Parathyroid adenoma (tissue), 2 donors: ENCODE measurements around the gene GABRR3.

Experiments
- H2AFZ ChIP-seq: fragments of 300-600 bp; sonication (generic); one replicate; pipeline ENCODE4 v1.7.0; 2017; ENCODE audit warnings: antibody characterized with exemption, mild to moderate bottlenecking
- H3K27ac ChIP-seq: fragments of 300-600 bp; sonication (generic); one replicate; pipeline ENCODE4 v1.7.0; 2017
- H3K27me3 ChIP-seq: fragments of 300-600 bp; sonication (generic); one replicate; pipeline ENCODE4 v1.7.0; 2017; ENCODE audit warnings: low read length; ENCODE audit not compliant: control insufficient read depth, insufficient read depth
- H3K36me3 ChIP-seq: fragments of 300-600 bp; sonication (generic); one replicate; pipeline ENCODE4 v1.7.0; 2017; ENCODE audit warnings: low read length; ENCODE audit not compliant: control insufficient read depth, insufficient read depth
- H3K4me1 ChIP-seq: fragments of 300-600 bp; sonication (generic); one replicate; pipeline ENCODE4 v1.7.0; 2017; ENCODE audit warnings: control low read depth
- H3K4me2 ChIP-seq: fragments of 300-600 bp; sonication (generic); one replicate; pipeline ENCODE4 v1.7.0; 2017; ENCODE audit warnings: low read length
- H3K4me3 ChIP-seq: fragments of 300-600 bp; sonication (generic); one replicate; pipeline ENCODE4 v1.7.0; 2017; ENCODE audit warnings: low read depth, low read length
- H3K79me2 ChIP-seq: fragments of 300-600 bp; sonication (generic); one replicate; pipeline ENCODE4 v1.7.0; 2017; ENCODE audit warnings: control low read depth
- H3K9ac ChIP-seq: fragments of 300-600 bp; sonication (generic); one replicate; pipeline ENCODE4 v1.7.0; 2017; ENCODE audit warnings: mild to moderate bottlenecking
- H3K9me3 ChIP-seq: fragments of 300-600 bp; sonication (generic); one replicate; pipeline ENCODE4 v1.7.0; 2017; ENCODE audit warnings: low read length; ENCODE audit not compliant: control insufficient read depth
- CTCF ChIP-seq: fragments of 300-600 bp; sonication (generic); IDR thresholded peaks from one replicate; pipeline ENCODE4 v1.7.0; 2017; ENCODE audit warnings: antibody characterized with exemption, mild to moderate bottlenecking
- donor health status: primary hyperparathyroidism.

Gene GABRR3

GRCh38 chr3:98035208-98035607 lies at the start of gene GABRR3:
GABRR3 (minus strand) TSS chr3:98035315; CDS start chr3:98034987, 328 bp downstream.
- H3K36me3 ChIP-seq, result no peaks in the 10 kb centered on the region
- no peak within 1 kb of the TSS for H2AFZ ChIP-seq
- H3K27ac ChIP-seq, result no peak within 1 kb of the TSS
- H3K79me2 ChIP-seq, result no peaks in the 10 kb centered on the region
- no peak within 1 kb of the TSS for H3K9ac ChIP-seq
- no peak within 1 kb of the TSS for H3K4me2 ChIP-seq
- H3K9me3 ChIP-seq, result no peaks in the 10 kb centered on the region
- no peaks in the 10 kb centered on the region for H3K4me1 ChIP-seq
- H3K27me3 ChIP-seq, result no peaks in the 10 kb centered on the region
- H3K4me3 ChIP-seq, result no peak within 1 kb of the TSS
- no peak for TF ChIP-seq CTCF

- no peaks in the 10 kb centered on the region for H3K9me3 ChIP-seq
- no peak overlapping the region for H3K27ac ChIP-seq
- H3K79me2 ChIP-seq, result no peaks in the 10 kb centered on the region
- no peaks in the 10 kb centered on the region for H3K27me3 ChIP-seq
- no peak overlapping the region for H3K4me3 ChIP-seq
- no peak overlapping the region for H3K4me2 ChIP-seq
- no peak for TF ChIP-seq CTCF
- H2AFZ ChIP-seq, result no peak overlapping the region
- H3K4me1 ChIP-seq, result no peaks in the 10 kb centered on the region
- no peak overlapping the region for H3K9ac ChIP-seq
- no peaks in the 10 kb centered on the region for H3K36me3 ChIP-seq
These were observed 38.4 kb upstream of the GABRR3 start for GRCh38 chr3:98073486-98073885.

- H3K79me2 ChIP-seq, result no peaks in the 10 kb centered on the region
- TF ChIP-seq CTCF, result no peak
- H3K27me3 ChIP-seq, result no peaks in the 10 kb centered on the region
- H3K4me3 ChIP-seq, result no peak overlapping the region
- H3K9ac ChIP-seq, result no peak overlapping the region
- H3K9me3 ChIP-seq, result no peaks in the 10 kb centered on the region
- H3K4me1 ChIP-seq, result no peaks in the 10 kb centered on the region
- H3K36me3 ChIP-seq, result no peaks in the 10 kb centered on the region
- H3K27ac ChIP-seq, result no peak overlapping the region
- H2AFZ ChIP-seq, result no peak overlapping the region
- H3K4me2 ChIP-seq, result no peak overlapping the region
These were observed 35.7 kb upstream of the GABRR3 start for GRCh38 chr3:98070840-98071239.

- H3K79me2 ChIP-seq, result no peaks in the 10 kb centered on the region
- no peak overlapping the region for H3K4me2 ChIP-seq
- no peak overlapping the region for H3K9ac ChIP-seq
- H3K27me3 ChIP-seq, result no peaks in the 10 kb centered on the region
- H3K9me3 ChIP-seq, result no peaks in the 10 kb centered on the region
- TF ChIP-seq CTCF, result no peak
- H3K4me3 ChIP-seq, result no peak overlapping the region
- H2AFZ ChIP-seq, result no peak overlapping the region
- no peaks in the 10 kb centered on the region for H3K4me1 ChIP-seq
- H3K36me3 ChIP-seq, result no peaks in the 10 kb centered on the region
- H3K27ac ChIP-seq, result no peak overlapping the region
These were observed 33.7 kb upstream of the GABRR3 start for GRCh38 chr3:98068824-98069223.

GRCh38 chr3:98058244-98058960 lies 23.3 kb upstream of the GABRR3 start:
- Histone ChIP-seq H3K27me3 (no peaks in the 10 kb centered on the region), H3K27ac (no peak overlapping the region)

More at GRCh38 chr3:98058244-98058960, 23.3 kb upstream of the GABRR3 start:
- Histone ChIP-seq H3K79me2 (no peaks in the 10 kb centered on the region), H3K4me3 (no peak overlapping the region), H3K9ac (no peak overlapping the region), H3K9me3 (no peaks in the 10 kb centered on the region), H2AFZ (no peak overlapping the region), H3K4me1 (no peaks in the 10 kb centered on the region), H3K4me2 (no peak overlapping the region), H3K36me3 (no peaks in the 10 kb centered on the region)
- TF ChIP-seq CTCF, result no peak
